NT2/D1 (cell line): ENCODE data around the gene PAK1IP1.

ENCODE experiments used
- SUZ12 ChIP-seq: IDR thresholded peaks from 2 replicates; pipeline ENCODE4 v1.6.1; 2011; ENCODE audit not compliant: insufficient read length, insufficient read depth; ENCODE audit errors: extremely low read depth
- YY1 ChIP-seq: IDR thresholded peaks from 2 replicates; pipeline ENCODE4 v1.6.1; 2011; ENCODE audit not compliant: insufficient read length, insufficient read depth
- ZNF274 ChIP-seq: IDR thresholded peaks from 2 replicates; pipeline ENCODE4 v1.6.1; 2011; ENCODE audit warnings: mild to moderate bottlenecking, low read depth, low read length

GRCh38 chr6:10684618-10685017 lies 10.2 kb upstream of the PAK1IP1 start:
- TF ChIP-seq YY1 (no peak), ZNF274 (no peak), SUZ12 (no peak)
